SK-N-SH treated with all-trans-retinoic acid at 6 μM for 48 hours (cell line): ENCODE data around the gene ASB13.

Experiments
- ARNTL ChIP-seq: fragments of 450-650 bp; formaldehyde crosslinking; IDR thresholded peaks from 2 replicates; pipeline ENCODE4 v1.5.0; 2020; ENCODE audit warnings: low read depth, mild to moderate bottlenecking, moderate library complexity, borderline replicate concordance
- CSDC2 ChIP-seq: fragments of 250-450 bp; sonication (Bioruptor Pico); IDR thresholded peaks from 2 replicates; pipeline ENCODE4 v1.5.0; 2020; ENCODE audit warnings: mild to moderate bottlenecking, moderate library complexity
- ESRRG ChIP-seq: fragments of 250-450 bp; sonication (Bioruptor Pico); IDR thresholded peaks from 2 replicates; pipeline ENCODE4 v1.6.1; 2021; ENCODE audit warnings: mild to moderate bottlenecking
- GLIS3 ChIP-seq: fragments of 250-450 bp; sonication (Bioruptor Pico); IDR thresholded peaks from 2 replicates; pipeline ENCODE4 v1.5.0; 2020; ENCODE audit warnings: mild to moderate bottlenecking, moderate library complexity
- ISL1 ChIP-seq: fragments of 250-450 bp; sonication (Bioruptor Pico); IDR thresholded peaks from 2 replicates; pipeline ENCODE4 v2.1.2; 2022; ENCODE audit warnings: mild to moderate bottlenecking, moderate library complexity
- OSR1 ChIP-seq: fragments of 250-450 bp; sonication (Bioruptor Pico); IDR thresholded peaks from 2 replicates; pipeline ENCODE4 v1.8.0; 2022; ENCODE audit warnings: moderate library complexity, mild to moderate bottlenecking, inconsistent platforms
- RARB ChIP-seq: fragments of 250-450 bp; sonication (Bioruptor Pico); IDR thresholded peaks from 2 replicates; pipeline ENCODE4 v1.8.0; 2021; ENCODE audit warnings: mild to moderate bottlenecking, moderate library complexity
- TCF4 ChIP-seq: fragments of 250-450 bp; sonication (Bioruptor Pico); IDR thresholded peaks from 2 replicates; pipeline ENCODE4 v1.8.0; 2021; ENCODE audit warnings: mild to moderate bottlenecking, moderate library complexity, borderline replicate concordance
- TSHZ2 ChIP-seq: fragments of 250-450 bp; sonication (Bioruptor Pico); IDR thresholded peaks from 2 replicates; pipeline ENCODE4 v1.5.0; 2020; ENCODE audit warnings: mild to moderate bottlenecking, moderate library complexity
- ZFP30 ChIP-seq: fragments of 450-650 bp; formaldehyde crosslinking; IDR thresholded peaks from 2 replicates; pipeline ENCODE4 v1.5.0; 2022; ENCODE audit warnings: mild to moderate bottlenecking, moderate library complexity
- ZNF70 ChIP-seq: fragments of 450-650 bp; formaldehyde crosslinking; IDR thresholded peaks from 2 replicates; pipeline ENCODE4 v1.5.0; 2020; ENCODE audit warnings: mild to moderate bottlenecking, moderate library complexity
- TF ChIP-seq, protein P1 (sequence below): fragments of 250-450 bp; sonication (Bioruptor Pico); IDR thresholded peaks from 2 replicates; pipeline ENCODE4 v1.8.0; 2020; ENCODE audit warnings: mild to moderate bottlenecking, moderate library complexity, borderline replicate concordance
- TF ChIP-seq, protein P2 (sequence below): fragments of 250-450 bp; sonication (Bioruptor Pico); IDR thresholded peaks from 2 replicates; pipeline ENCODE4 v1.5.1; 2020; ENCODE audit warnings: low read depth, mild to moderate bottlenecking, moderate library complexity

GRCh38 chr10:5640501-5640900, 25.9 kb downstream of the ASB13 start:
- TF ChIP-seq ARNTL (CRISPR knock-in tag) (no peak), OSR1 (no peak), ESRRG (CRISPR knock-in tag) (no peak), TSHZ2 (CRISPR knock-in tag) (no peak), GLIS3 (no peak), ZNF70 (CRISPR knock-in tag) (no peak), CSDC2 (no peak), RARB (CRISPR knock-in tag) (no peak), ZFP30 (CRISPR knock-in tag) (no peak), TCF4 (CRISPR knock-in tag) (no peak), ISL1 (CRISPR knock-in tag) (no peak)
- TF ChIP-seq, protein P1, sequence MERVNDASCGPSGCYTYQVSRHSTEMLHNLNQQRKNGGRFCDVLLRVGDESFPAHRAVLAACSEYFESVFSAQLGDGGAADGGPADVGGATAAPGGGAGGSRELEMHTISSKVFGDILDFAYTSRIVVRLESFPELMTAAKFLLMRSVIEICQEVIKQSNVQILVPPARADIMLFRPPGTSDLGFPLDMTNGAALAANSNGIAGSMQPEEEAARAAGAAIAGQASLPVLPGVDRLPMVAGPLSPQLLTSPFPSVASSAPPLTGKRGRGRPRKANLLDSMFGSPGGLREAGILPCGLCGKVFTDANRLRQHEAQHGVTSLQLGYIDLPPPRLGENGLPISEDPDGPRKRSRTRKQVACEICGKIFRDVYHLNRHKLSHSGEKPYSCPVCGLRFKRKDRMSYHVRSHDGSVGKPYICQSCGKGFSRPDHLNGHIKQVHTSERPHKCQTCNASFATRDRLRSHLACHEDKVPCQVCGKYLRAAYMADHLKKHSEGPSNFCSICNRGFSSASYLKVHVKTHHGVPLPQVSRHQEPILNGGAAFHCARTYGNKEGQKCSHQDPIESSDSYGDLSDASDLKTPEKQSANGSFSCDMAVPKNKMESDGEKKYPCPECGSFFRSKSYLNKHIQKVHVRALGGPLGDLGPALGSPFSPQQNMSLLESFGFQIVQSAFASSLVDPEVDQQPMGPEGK (CRISPR knock-in tag) = no peak
- TF ChIP-seq, protein P2, sequence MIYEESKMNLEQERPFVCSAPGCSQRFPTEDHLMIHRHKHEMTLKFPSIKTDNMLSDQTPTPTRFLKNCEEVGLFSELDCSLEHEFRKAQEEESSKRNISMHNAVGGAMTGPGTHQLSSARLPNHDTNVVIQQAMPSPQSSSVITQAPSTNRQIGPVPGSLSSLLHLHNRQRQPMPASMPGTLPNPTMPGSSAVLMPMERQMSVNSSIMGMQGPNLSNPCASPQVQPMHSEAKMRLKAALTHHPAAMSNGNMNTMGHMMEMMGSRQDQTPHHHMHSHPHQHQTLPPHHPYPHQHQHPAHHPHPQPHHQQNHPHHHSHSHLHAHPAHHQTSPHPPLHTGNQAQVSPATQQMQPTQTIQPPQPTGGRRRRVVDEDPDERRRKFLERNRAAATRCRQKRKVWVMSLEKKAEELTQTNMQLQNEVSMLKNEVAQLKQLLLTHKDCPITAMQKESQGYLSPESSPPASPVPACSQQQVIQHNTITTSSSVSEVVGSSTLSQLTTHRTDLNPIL (CRISPR knock-in tag) = no peak
